ENCODE data around the gene NAB1.

The NAB1 gene

GRCh38 chr2:190637903-190638618 is 10.8 kb upstream of the NAB1 start:
- no peak for TF ChIP-seq CTCF (IDR thresholded peaks at IDR 0.05; ENCODE audit: extremely low read depth, insufficient read depth, missing control alignments)
- no peak for DNase-seq (ENCODE audit: low spot score)
- in situ Hi-C loops (cut with MboI; ENCODE audit: low pct_unique_long_range_greater_than_20kb, low sequenced_read_pairs, unreplicated experiment), result no loop called here

- TF ChIP-seq CTCF (IDR thresholded peaks at IDR 0.05; ENCODE audit: extremely low read depth, insufficient read depth, missing control alignments), result no peak
- in situ Hi-C loops (cut with MboI; ENCODE audit: low pct_unique_long_range_greater_than_20kb, low sequenced_read_pairs, unreplicated experiment), result no loop called here
- no peak for DNase-seq (ENCODE audit: low spot score)
These were observed 8.8 kb upstream of the NAB1 start for GRCh38 chr2:190640117-190640516.

GRCh38 chr2:190641469-190641868 is 7.4 kb upstream of the NAB1 start:
- in situ Hi-C loops (cut with MboI; ENCODE audit: low pct_unique_long_range_greater_than_20kb, low sequenced_read_pairs, unreplicated experiment), result no loop called here
- no peak for DNase-seq (ENCODE audit: low spot score)
- no peak for TF ChIP-seq CTCF (IDR thresholded peaks at IDR 0.05; ENCODE audit: extremely low read depth, insufficient read depth, missing control alignments)

- no peak for TF ChIP-seq CTCF (IDR thresholded peaks at IDR 0.05; ENCODE audit: extremely low read depth, insufficient read depth, missing control alignments)
- DNase-seq (ENCODE audit: low spot score), result no peak
These were observed 1.9 kb upstream of the NAB1 start for GRCh38 chr2:190646780-190647522.

GRCh38 chr2:190648289-190649034 is 421 bp upstream of the NAB1 start:
- DNase-seq (ENCODE audit: low spot score), result peak; percentile 93
- in situ Hi-C loops (cut with MboI; ENCODE audit: low pct_unique_long_range_greater_than_20kb, low sequenced_read_pairs, unreplicated experiment), result no loop called here
- TF ChIP-seq CTCF (IDR thresholded peaks at IDR 0.05; ENCODE audit: extremely low read depth, insufficient read depth, missing control alignments), result no peak

More at GRCh38 chr2:190646780-190647522, 1.9 kb upstream of the NAB1 start:
- in situ Hi-C loops (cut with MboI; ENCODE audit: low pct_unique_long_range_greater_than_20kb, low sequenced_read_pairs, unreplicated experiment), result no loop called here

- in situ Hi-C loops (cut with MboI; ENCODE audit: low pct_unique_long_range_greater_than_20kb, low sequenced_read_pairs, unreplicated experiment), result no loop called here
- no peak for TF ChIP-seq CTCF (IDR thresholded peaks at IDR 0.05; ENCODE audit: extremely low read depth, insufficient read depth, missing control alignments)
- DNase-seq (ENCODE audit: low spot score), result no peak
These were observed 1.0 kb downstream of the NAB1 start for GRCh38 chr2:190649798-190650390.

Data from GM13977 (cell line).